GM12864 (cell line): ENCODE results near the gene CYB561A3.

Experiments
- DNase-seq: peaks from one replicate; pipeline ENCODE4 v3.0.0-alpha.2; 2011; ENCODE audit warnings: low read depth
- H3K4me3 ChIP-seq: 2 replicates; pipeline ENCODE4 v1.5.1; 2011; ENCODE audit warnings: mild to moderate bottlenecking, low read depth, low read length, control low read depth
- CTCF ChIP-seq: IDR thresholded peaks from 2 replicates; pipeline ENCODE4 v1.5.1; 2011; ENCODE audit warnings: low read depth, mild to moderate bottlenecking, moderate library complexity, low read length, control low read depth, inconsistent platforms; ENCODE audit errors: missing control alignments

The CYB561A3 gene

DNA sequence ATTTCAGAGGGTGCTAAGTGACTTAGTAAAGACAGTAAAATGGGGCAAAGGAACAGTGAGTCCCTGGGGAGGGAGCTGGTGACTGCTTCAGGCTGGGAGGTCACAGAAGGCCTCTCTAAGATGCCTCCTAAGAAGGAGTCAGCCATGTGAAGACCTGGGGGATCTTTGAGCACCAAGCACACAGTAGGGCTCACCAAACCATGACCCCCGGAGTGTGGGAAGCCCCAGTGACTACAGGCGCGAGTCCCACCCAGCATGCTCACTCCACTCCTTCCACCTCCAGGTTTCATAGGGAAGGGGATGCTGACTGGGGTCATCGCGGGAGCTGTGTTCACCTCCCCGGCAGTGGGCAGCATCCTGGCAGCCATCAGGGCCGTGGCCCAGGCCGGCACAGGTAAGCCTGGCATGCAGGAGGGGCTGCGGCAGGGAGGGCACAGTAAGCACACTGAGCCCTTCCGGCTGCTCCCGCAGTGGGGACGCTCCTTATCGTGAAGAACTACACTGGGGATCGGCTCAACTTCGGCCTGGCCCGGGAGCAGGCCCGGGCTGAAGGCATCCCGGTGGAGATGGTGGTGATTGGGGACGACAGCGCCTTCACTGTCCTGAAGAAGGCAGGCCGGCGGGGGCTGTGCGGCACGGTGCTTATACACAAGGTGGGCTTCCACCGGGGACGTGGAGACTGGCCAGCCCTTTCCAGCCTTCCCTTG, 22.7 kb downstream of the CYB561A3 start:
- TF ChIP-seq CTCF: no peak
- no peak overlapping the region for H3K4me3 ChIP-seq
- no peak for DNase-seq

DNA sequence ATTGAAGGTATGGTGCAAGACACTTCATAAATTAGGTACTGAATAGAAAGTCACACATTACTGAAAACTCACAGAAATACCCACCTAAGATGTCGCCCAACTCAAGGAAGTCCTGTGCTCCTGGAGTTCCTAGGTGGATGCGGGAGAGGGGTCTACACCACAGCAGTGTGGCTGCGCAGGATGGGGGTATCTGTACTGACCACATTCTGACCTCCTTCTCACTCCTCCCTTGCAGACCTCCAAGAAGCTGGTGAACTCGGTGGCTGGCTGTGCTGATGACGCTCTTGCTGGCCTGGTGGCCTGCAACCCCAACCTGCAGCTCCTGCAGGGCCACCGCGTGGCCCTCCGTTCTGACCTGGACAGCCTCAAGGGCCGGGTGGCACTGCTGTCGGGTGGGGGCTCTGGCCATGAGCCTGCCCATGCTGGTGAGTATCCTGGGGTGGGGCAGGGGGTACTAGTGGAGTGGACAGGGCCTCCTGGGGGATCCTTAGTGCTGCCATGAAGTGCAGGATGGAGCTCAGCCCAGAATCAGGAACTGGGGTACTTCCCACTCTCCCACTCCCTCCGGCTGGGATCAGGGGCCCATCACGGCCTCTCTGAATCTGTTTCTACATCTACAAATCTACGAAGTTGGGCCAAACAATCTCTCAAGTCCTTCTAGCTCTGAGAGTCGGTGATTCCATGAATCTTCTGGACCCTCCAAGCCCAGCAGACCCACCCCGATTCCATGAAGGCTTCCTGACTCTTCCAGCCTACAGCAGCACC, 23.8 kb downstream of the CYB561A3 start:
- TF ChIP-seq CTCF: no peak
- DNase-seq: no peak
- no peak overlapping the region for H3K4me3 ChIP-seq

DNA sequence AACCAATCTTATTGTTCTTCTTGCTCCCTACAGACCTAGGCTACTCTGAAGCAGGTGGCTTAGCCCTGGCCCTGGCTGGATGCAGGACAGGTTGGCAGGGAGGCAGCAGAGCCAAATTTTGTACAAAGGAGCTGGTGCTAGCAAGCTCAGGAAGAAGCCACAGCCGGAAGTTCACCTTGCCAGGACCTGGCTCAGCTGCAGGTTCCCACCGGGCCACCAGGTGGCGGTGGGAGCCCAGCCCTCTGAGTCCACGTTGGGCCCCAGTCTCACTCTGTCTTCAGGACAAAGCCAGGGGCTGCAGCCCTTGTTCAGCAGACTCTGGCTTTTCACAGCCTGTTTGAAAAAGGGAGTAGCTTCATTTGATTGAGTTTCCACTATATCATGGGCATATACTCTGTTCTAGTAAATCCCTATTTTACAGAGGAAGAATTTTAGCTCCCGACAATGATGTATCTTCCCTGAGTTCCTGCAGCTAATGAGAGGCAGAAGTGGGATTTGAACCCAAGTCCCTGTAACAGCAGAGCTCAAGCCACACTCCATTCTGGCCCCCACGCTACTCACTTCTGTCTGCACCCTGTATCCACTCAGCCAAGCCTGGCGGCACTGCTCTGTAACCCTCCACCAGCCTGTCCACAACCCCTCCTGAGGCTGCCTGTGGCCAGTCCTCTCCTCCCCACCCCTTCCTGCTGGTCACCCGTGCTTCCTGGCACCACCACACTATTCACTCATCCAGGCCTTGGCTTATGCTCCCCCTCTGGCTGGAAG, 25.3 kb downstream of the CYB561A3 start:
- peak; percentile 99 for TF ChIP-seq CTCF
- DNase-seq: no peak

DNA sequence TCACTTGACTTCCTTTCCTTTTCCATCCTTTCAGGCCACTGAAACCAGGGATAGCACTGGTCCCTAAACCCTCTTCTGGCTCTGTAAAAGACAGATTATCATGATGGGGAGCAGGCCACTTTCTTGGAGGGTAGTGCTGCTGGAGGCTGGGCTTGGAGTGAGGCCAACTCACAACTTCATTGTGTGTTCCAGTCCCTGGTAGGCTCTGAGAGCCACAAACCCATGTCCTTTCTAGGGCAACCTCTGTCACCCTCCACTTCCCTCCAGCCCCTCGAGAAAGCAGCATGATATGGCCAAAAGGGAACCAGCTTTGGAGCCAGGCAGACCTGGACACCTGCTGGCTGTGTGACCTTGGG, 26.3 kb downstream of the CYB561A3 start:
- DNase-seq: no peak
- TF ChIP-seq CTCF: no peak
- H3K4me3 ChIP-seq: no peak overlapping the region

More for the DNA sequence above, 25.3 kb downstream of the CYB561A3 start:
- H3K4me3 ChIP-seq: no peak overlapping the region

GRCh38 chr11:61334434-61335354, 27.0 kb downstream of the CYB561A3 start:
- TF ChIP-seq CTCF: no peak
- DNase-seq: no peak
- H3K4me3 ChIP-seq: no peak overlapping the region

- no peak for DNase-seq
- H3K4me3 ChIP-seq: peak overlapping the region; percentile 72
- TF ChIP-seq CTCF: no peak
Observed at GRCh38 chr11:61333550-61334433, 27.9 kb downstream of the CYB561A3 start.
